Gastroesophageal sphincter (tissue), 3 donors: ENCODE results near the gene PIK3C3.

Experiments
- CTCF ChIP-seq, 4 experiments: fragments of 200-600 bp in 2 of 4; fragments of 450-650 bp in 2 of 4; sonication (generic) in 1 of 4; IDR thresholded peaks; one replicate each; pipeline ENCODE4 v1.5.1; 2017 to 2019; ENCODE audit warnings: antibody characterized with exemption in 4 of 4, mild to moderate bottlenecking in 2 of 4, moderate library complexity in 2 of 4
- EP300 ChIP-seq: sonication (generic); formaldehyde crosslinking; IDR thresholded peaks from one replicate; pipeline ENCODE4 v1.6.1; 2017; ENCODE audit warnings: antibody characterized with exemption, mild to moderate bottlenecking
- POLR2A ChIP-seq, 2 donors: fragments of 450-650 bp; IDR thresholded peaks; one replicate each; pipeline ENCODE4 v1.6.1; 2017; ENCODE audit warnings: antibody characterized with exemption in 2 of 2, mild to moderate bottlenecking in 2 of 2, moderate library complexity in 1 of 2
- POLR2AphosphoS5 ChIP-seq: sonication (generic); formaldehyde crosslinking; IDR thresholded peaks from one replicate; pipeline ENCODE4 v1.6.1; 2017; ENCODE audit warnings: antibody characterized with exemption

- TF ChIP-seq POLR2A (IDR thresholded peaks at IDR 0.05) = no peak
- no peak for TF ChIP-seq POLR2AphosphoS5
- no peak for TF ChIP-seq CTCF (IDR thresholded peaks at IDR 0.05)
- no peak for TF ChIP-seq EP300
Observed at GRCh38 chr18:41993151-41993550, 38.1 kb downstream of the PIK3C3 start.
